Endometrial microvascular endothelial cells (primary cell): ENCODE data around the gene TBCA. TPM values are rescaled to one million over a fixed set of nuclear protein-coding genes. Genes with fewer than 3 reads are reported as not detected.

Experiments used
- in situ Hi-C: cut with HindIII; loops from 2 replicates; pipeline ENCODE4 v1.10.0; 2017; ENCODE audit warnings: low sequenced_read_pairs, low pct_unique_long_range_greater_than_20kb; ENCODE audit errors: inconsistent ontology term
- total RNA-seq: library from RNA; depleted of rRNA; stranded (reverse); fragments of >200 nt; gene quantifications from one replicate; pipeline ENCODE4 v1.2.3, GENCODE V29; 2015; ENCODE audit errors: inconsistent ontology term

Gene TBCA
- total RNA-seq, 1 donor from 2014 or later = 93.9 TPM

- in situ Hi-C loops = no loop called here
Observed at GRCh38 chr5:77649776-77650175, 126.4 kb downstream of the TBCA start.

DNA sequence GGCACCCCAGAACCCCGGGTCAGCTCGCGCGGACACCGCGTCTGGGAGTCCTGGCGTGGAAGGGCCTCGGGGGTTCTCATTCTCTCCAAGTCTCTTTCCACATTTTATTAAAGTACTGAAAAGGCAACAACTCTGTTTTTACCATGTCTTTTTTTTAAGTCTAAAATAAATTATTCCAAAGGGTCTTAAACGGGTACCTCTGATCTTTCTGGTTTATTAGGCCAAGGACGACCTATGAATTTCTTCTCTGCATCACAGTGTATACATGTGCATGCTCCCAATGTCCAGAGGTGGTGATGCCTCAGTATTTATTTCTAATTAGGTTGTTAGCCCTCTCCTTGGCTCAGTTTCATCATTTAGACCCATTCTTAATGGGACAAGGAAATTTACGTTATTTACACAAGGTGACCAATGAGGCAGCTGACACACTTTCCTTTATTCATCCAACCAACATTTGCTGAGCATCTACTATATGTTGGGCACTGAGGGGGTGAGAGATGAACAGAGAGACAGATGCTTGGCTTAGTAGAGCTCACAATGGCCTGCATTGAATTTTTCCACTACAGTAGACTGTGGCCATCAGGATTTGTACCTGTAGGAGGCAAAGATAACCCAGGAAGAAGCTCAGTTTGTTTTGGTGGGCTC lies 130.0 kb downstream of the TBCA start:
- in situ Hi-C loops = no loop called here

GRCh38 chr5:77645158-77645994 lies 130.8 kb downstream of the TBCA start:
- in situ Hi-C loops = no loop called here

- in situ Hi-C loops = no loop called here
Observed at GRCh38 chr5:77644371-77645157, 131.6 kb downstream of the TBCA start.

DNA sequence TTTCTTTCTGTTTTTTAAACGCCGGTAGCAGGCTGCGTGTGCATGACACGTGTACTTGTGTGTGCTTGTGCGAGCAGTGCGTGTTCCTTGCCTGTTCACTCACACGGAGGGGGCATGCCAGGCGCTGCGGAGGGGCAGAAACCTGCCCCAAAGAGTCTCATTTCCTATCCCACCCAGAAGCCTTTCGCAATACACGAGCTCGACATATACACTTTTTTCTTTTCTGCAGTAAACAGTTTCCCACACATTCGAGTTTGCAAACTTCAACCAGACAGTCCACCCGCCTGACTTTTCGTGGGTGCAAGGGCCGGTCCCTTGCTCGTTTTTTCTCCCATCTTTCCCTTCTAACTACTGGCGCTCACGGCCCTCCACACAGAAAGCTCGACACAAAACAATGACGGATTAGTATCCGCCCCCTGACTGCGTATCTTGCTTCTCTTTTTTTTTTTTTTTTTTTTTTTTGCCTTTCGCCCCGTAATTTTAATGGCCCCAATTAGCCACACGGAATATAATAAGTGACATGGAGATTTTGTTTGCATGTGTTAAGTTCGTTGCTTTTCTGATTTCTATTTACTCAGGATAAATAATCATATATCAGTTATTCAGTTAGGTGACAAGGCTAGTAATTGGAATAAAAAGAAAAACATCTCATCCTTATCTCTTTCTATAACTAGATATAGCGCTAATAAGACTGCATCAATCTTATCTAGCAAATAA lies 132.3 kb downstream of the TBCA start:
- in situ Hi-C loops = no loop called here

GRCh38 chr5:77642738-77643653 lies 133.1 kb downstream of the TBCA start:
- in situ Hi-C loops = no loop called here

DNA sequence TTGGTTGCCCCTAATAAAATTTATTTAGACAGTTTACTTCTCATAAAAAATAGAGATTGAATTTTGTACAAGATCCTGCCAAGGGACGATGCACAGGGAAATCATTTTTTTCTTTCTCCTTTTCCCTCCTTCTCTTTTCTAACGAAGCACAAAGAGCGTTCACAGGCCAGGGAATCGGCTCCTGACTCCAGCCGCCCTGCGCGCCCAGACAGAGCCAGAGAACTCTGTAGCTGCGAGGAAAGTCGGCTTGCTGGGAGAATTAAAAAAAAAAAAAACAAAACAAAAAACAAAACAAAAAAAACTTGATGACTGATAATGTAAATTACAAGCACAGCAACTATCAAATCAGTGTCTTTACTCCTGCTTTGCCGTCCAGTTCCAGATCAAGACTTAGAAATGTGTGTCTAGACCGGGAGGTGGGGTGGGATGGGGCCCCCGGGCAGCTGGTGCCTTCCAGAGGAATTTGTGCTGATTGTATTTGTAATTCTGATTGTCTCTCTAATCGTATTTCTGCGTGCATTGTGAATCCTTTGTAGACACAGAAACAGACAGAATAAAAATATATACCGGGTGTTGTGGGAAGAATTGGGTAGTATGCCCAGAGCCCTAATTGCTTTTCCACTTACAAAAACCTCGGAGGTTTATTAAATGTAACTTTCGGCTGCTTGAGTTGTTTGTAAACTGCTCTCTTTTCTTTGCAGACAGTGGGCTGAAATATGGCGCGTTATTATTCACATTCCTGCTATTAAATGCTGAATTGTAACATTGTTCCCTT lies 134.0 kb downstream of the TBCA start:
- in situ Hi-C loops = no loop called here

- in situ Hi-C loops = no loop called here
Observed at GRCh38 chr5:77641397-77641943, 134.7 kb downstream of the TBCA start.

Other genes with a start within 250 kb of the TBCA start
- not detected for gene OTP, start 137.6 kb downstream of the TBCA start, total RNA-seq